ENCODE results near the gene ADARB2. TPM values are rescaled to one million over a fixed set of nuclear protein-coding genes. Genes with fewer than 3 reads are reported as not detected.

ADARB2 gene
- total RNA-seq, 4 donors from 2014 or later, result 0.13 to 6.1 (median 0.57) TPM

- ATAC-seq (ENCODE audit: low FRiP score), result no peak
- DNase-seq (ENCODE audit: low spot score), result no peak
- TF ChIP-seq CTCF (IDR thresholded peaks at IDR 0.05), result no peak
These were observed 473.3 kb downstream of the ADARB2 start for GRCh38 chr10:1264001-1264400.

- ATAC-seq (ENCODE audit: low FRiP score), result no peak
- TF ChIP-seq CTCF (IDR thresholded peaks at IDR 0.05), result no peak
- no peak for DNase-seq (ENCODE audit: low spot score)
These were observed 480.1 kb downstream of the ADARB2 start for GRCh38 chr10:1257274-1257673.

- DNase-seq (ENCODE audit: low spot score) (no peak), ATAC-seq (ENCODE audit: low FRiP score) (no peak)
- no peak for TF ChIP-seq CTCF (IDR thresholded peaks at IDR 0.05)
These were observed 480.9 kb downstream of the ADARB2 start for GRCh38 chr10:1256432-1256725.

- no peak for DNase-seq (ENCODE audit: low spot score)
- no peak for TF ChIP-seq CTCF (IDR thresholded peaks at IDR 0.05)
- ATAC-seq (ENCODE audit: low FRiP score), result no peak
These were observed 481.5 kb downstream of the ADARB2 start for GRCh38 chr10:1255600-1256431.

- no peak for DNase-seq (ENCODE audit: low spot score)
- no peak for TF ChIP-seq CTCF (IDR thresholded peaks at IDR 0.05)
- ATAC-seq (ENCODE audit: low FRiP score), result no peak
These were observed 482.2 kb downstream of the ADARB2 start for GRCh38 chr10:1255118-1255517.

- DNase-seq (ENCODE audit: low spot score) (no peak), ATAC-seq (ENCODE audit: low FRiP score) (no peak)
- TF ChIP-seq CTCF (IDR thresholded peaks at IDR 0.05), result no peak
These were observed 483.6 kb downstream of the ADARB2 start for GRCh38 chr10:1253523-1254353.
